ENCODE measurements around the gene IFTAP.

- TF ChIP-seq POLR2A (IDR thresholded peaks at IDR 0.05; ENCODE audit: low read length), result no peak
- TF ChIP-seq GATA1 (IDR thresholded peaks at IDR 0.05; ENCODE audit: low read depth, low read length), result no peak
These were observed 34.5 kb downstream of the IFTAP start for GRCh38 chr11:36628765-36629244.

Data from erythroblast (primary cell).